NCI-H748 (cell line): Measurements from ENCODE around the gene KSR1.

Experiments
- DNase-seq: peaks from one replicate; lab custom pipeline; 2025; ENCODE audit not compliant: unreplicated experiment; lab: John Stamatoyannopoulos, UW

The KSR1 gene

DNA sequence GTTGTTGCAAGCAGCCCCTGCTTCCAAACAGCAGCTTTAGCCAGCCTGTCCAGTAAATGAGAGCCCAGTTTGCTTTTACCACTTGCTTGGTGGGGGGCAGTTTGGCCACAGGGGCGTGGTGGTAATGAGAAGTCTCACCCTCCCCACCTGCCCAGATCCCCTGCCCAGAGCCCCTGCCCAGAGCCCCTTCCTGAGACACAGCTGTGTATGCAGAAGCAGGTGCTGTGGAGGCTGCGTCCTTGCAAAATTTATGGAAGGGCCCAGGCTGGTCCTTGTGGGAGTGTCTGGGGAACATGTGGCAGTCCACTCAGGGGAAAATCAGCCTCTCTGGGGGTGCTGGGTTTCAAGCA lies 147.1 kb downstream of the KSR1 start:
- no peak for DNase-seq

DNA sequence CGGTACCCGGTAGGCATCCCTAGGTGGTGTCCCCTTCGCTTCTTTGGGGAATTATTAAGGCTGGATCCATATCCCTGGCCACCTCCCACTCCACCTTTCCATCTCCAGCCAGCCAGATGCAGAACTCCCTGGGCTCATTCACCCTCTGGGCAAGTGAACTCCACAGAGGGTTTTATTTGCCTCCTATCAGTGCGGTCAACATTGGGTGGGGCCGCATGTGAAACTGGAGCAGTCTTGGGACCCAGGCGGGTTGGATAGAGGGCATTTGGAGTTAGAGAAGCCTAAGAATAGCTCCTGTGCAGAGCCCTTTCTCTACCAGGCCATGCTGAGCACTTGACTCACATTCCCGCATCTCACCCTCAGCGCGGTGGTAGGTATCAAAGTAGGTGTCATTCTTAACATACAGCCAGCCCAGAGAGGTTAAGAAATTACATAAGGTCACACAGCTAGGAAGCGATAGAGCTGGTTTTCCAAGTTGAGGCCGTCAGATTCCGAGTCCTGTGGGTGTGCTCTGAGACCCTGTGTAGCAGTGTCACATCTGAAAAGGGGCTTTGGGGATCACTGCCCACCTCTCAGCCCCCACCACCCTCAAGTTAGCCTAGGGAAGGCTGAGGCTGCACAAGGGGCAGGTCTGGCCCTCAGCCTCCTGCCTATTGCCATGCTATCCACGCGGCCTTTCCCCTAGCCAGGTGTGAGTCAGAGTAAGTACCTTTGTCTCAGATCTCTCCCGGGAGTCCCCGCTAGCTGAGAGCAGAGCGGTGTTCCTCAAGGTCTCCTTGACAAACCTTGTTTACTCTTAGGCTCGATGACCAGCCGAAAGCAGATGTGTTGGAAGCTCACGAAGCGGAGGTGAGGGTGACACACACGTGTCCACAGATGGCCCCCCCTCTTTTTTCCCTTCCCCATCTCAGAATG lies 147.9 kb downstream of the KSR1 start:
- DNase-seq = no peak

DNA sequence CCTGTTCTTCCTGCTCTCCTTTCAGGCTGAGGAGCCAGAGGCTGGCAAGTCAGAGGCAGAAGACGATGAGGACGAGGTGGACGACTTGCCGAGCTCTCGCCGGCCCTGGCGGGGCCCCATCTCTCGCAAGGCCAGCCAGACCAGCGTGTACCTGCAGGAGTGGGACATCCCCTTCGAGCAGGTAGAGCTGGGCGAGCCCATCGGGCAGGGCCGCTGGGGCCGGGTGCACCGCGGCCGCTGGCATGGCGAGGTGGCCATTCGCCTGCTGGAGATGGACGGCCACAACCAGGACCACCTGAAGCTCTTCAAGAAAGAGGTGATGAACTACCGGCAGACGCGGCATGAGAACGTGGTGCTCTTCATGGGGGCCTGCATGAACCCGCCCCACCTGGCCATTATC lies 149.2 kb downstream of the KSR1 start:
- DNase-seq = no peak

DNA sequence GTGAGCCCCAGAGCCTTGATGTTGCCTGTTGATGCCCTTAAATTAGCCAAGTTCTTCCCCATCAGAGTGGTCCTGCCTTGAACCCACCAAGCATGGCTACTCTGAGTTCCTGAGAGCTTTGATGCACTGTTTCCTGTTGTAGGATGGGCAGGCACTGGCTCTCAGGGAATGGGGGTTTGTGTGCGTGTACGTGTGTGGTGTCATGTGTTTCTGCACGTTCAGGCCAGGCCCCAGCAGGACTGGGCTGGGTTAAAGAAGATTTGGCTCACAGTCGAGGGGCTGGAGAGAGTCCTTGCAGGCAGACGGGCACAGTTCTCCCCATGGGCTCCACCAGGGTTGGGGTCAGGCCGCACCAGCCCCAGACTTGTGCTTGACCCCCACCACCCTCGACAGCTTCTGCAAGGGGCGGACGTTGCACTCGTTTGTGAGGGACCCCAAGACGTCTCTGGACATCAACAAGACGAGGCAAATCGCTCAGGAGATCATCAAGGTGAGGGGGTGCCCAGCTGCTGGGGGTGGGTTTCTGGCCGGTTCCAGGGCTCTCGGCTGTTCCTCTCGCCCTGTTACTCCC lies 151.4 kb downstream of the KSR1 start:
- DNase-seq = no peak

DNA sequence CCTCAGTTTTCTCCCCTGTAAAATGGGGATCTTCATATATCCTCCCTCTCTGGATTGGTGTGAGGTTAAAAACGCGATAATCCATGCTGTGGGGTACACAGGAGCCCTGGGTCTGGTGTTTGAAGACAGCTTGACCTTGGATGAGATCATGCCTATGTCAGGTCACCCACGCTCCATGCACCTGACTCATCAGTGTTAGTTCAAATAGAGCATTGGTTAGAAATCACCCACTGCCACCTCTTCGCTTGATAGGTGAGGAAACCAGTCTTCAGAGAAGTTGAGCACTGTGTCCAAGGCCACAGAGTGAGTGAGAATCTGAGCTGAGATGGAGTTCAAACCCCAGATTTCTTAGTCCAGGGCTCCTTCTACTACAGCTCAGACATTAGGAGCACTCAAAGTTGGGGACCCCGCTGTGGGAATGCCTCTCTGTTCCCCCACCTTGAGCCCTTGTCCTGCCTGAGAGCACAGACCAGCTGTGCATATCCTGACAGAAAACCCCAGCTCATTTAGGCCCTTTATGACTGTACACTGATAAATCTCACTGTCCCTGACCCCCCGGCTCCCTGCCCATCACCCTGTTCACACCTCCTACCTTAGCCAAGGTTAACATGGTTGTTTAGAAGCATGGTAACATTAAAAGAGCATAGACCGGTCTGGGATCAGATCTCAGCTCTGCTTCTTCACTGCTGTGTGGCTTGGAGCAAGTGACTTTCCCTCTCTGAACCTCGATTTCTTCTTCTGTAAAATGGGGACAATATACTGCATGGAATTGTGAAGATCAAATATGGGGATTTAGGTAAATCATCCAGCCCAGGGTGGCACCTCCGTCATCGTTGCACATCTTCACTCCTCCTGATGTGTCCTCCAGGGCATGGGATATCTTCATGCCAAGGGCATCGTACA lies 152.3 kb downstream of the KSR1 start:
- no peak for DNase-seq

DNA sequence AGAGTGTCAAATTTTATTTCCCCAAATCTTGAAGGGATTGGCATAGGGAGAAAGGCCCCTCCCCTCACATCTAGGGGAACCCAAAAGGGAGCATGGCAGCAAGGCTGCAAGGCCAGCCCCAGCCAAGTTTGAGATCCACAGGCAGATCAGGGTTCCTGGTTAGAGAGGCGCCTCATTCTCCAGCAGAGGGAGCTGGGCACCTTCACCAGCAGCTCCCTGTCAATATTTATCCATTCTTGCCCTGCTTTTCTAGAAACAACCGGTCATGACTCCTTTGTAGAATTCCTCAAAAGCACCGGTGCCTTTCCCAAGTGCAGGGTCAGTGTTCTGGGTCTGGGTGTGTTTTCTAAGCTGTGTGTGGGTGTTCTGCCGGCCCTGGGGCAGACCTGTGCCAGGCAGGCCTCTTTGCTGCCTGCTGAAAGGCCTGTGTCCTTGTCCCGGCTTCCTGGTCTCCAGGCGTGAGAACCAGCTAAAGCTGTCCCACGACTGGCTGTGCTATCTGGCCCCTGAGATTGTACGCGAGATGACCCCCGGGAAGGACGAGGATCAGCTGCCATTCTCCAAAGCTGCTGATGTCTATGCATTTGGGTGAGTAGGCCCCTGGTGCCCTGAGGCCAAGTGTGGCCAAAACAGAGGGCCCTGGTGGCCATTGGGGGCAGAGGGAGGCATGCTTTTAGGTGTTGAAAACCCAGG lies 153.5 kb downstream of the KSR1 start:
- DNase-seq = no peak

DNA sequence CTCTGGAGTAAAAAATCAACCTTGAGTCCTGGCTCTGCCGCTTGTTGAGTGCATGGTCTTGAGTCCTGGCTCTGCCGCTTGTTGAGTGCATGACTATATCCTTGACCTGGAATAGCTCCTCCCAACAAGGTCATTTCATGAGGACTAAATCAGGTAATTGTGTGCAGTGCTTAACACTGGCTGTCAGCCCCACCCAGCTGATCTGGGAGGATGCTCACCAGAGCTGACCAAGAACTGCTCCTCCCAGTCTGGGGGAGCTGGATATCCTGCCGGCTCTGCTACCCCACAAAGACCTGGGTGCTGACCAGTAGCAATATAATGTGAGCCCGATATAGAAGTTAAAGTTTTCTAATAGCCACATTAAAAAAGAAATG lies 154.0 kb downstream of the KSR1 start:
- DNase-seq = no peak

DNA sequence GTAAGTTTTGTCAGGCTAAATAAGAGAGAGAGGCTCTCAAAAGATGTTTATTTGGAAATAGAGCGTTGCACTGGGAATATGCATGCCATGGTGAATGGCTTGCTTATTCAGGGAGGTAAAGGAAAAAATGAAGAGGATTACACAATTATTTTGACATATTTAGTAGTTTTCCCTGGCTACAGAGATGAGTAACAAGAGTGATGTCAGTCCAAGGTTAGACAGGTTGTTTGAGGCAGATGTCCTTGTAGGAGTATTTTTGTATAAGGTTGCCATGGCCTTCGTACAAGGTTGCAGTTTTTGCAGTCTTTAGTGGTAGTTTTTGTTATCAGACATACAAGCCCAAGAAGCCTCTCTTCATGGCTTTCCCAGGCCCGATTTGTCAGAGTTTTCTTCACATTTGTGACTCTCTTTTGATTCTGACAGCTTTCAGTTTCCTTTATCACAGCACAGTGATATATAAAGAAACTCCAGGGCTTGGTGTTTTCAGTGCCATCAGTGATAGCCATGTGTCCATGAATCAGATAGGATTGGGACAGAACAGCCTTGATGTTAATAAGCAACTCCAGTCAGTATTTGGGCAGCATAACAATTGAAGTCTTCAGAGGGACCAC lies 156.0 kb downstream of the KSR1 start:
- DNase-seq = no peak

DNA sequence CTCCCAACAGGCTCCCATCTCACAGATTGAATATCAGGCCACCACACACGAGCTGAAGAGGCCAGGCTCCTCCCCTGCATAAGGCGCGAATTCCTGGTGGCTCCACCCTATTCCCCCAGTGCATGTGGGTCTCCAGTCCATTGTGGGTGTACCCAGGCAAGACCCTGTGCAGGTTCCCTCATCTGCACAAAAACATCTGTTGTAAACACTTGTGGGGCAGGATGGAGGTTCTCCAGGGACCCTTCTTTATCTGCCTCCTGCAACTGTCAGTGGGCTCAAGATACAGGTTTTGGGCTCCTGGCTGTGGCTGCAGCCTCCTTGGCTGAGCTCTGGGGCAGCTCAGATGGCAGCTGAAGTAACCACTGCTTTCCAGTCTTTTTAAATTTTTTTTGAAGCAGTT lies 157.2 kb downstream of the KSR1 start:
- DNase-seq = no peak

DNA sequence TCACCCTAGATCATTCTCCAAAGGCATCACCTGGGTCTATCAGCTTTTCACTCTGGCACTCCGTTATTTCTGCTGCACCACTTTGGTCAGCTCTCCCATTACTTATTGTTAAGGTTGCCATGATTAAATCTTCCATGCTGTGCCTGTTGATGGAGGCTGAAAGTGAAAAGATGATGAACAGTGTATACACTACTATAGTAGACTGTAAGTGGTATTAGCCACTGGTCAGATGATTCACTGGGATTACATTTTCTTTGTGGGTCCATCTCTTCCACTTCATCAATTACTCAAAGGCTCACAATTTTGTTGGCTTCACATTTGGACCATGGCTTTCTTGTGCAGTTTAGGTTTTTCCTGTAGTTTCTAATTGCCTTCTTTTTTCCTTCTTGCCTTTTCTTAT lies 158.9 kb downstream of the KSR1 start:
- no peak for DNase-seq

DNA sequence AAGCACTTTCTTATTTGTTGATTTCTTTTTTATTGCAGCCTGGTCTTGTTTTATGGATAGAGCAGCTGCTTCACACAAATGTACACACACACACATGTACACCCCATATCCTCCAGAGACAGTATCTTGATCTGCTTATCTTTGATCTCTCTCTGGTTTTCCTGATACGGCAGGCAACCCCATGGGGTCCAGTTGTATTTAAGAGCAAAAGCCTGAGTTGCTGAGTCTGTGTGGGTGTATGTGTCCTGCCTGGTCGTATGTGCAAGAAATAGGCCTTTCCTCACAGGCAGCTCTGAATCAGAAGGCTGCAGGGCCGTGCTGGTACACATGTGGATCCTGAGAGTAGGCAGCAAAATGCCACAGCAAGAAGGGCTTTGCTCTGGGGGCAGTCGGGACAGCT lies 160.2 kb downstream of the KSR1 start:
- no peak for DNase-seq

DNA sequence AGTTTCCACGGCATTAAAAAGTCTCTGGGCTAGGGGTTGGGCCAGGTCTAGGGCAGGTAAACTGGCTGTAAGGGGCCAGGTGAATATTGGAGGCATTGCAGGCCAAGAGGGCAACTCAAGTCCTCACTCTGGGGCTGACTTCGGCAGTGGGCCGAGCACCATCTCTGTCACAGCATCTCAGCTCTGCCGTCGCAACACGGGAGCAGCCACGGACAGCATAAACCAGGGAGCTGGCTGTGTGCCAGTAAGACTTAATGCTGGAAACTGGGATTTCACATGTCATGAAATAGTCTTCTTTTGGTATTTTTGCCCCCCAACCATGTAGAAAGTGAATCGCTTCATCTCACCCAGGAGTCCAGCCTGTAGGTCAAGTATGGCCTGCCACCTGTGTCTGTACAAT lies 162.2 kb downstream of the KSR1 start:
- DNase-seq = no peak

DNA sequence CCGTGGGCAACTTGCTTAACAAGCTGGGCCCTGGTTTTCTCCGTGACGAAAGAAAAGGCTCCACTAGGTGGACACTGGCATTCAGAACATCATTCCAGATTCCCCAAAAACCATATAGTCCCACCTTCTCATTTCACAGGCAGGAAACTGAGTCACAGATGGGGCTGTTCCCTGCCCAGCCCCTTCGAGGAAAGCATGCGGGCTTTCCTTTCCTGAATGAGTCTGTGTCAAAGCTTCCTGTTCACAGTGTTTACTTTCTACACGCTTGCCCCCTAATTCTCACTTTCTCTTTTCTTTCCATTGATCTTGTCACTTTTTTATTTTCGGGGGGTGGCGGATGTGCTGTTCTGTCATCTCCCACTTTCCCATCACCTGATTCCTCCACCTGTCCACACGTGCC lies 164.5 kb downstream of the KSR1 start:
- no peak for DNase-seq

DNA sequence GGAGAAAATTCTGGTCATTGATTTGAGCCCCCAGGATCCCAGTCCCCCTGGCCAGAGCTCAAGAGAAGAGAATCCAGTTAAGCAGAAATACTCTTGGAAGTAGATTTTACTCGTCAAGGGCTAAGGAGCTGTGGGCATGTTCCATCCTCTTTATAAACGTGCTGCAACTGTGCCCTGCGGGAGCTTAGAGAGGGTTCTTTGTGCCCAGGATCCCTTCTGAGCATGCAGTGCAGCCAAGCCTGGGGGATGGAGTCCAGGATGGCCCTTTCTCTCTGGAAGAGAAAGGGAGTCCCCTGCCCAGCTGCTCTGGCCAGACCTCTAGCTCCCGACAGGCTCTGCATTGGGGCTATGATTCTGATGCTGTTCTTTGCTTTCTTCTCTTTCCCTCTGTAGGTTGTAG lies 165.3 kb downstream of the KSR1 start:
- DNase-seq = no peak

DNA sequence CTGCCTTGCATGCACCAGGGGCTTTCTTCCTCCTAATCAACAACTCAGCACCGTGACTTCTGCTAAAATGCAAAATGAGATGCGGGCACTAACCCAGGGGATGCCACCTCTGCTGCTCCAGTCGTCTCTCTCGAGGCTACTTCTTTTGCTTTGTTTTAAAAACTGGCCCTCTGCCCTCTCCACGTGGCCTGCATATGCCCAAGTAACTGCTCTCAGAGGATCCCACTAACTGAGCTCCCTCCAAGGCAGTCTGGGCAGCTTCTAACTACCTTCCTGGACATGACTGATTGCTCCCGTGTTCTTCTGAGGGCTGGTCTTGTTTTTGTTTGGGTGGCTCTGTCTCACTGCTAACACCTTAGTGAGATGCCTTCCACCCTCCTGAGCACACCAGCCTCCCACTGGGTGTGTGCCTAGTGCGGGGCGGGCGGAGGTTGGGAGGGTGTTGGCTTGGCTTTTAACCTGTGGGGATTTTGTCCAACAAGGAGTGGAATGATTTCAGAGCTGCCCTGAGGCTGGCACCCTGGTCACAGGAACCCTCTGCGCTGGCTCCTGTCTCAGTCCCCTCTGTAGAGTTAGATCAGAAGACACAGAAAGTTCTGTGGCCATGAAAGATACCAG lies 165.8 kb downstream of the KSR1 start:
- no peak for DNase-seq

DNA sequence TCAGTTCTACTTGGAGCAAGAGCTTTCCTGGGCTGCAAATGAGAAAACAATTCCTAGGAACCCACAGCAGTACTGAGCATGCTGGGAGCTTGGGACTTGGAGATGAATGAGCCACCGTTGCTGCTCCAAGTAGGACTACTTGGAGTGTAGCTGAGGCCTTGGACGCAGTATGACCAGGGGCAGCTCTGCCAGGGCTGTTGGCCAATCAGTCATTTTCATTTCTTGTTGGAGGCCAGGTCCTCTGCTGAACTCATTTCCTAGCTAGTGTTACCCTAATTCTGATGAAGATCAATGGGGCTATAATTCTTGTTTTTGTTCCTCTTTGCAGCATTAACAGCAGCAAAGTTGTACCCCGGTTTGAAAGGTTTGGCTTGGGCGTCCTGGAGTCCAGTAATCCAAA lies 166.7 kb downstream of the KSR1 start:
- DNase-seq = no peak

DNA sequence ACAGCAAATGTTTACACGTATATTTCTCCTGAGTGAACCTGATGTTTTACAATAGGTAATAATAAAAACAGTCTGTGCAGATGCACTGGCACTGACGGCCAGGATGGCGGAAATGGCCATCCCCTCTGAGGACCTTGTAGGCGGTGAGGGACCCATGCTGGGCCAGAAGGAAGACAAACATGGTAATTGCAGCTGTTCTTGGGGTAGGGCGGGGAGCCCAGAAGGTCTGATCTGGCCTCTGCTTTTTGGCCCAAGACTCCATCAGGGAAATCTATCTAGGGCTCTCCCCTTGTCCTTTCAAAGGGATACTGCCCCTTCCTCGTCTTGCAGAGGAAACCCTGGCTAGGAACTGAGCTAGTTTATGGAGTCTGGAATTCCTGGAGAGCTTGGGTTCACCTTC lies 167.4 kb downstream of the KSR1 start:
- peak; percentile 19 for DNase-seq

DNA sequence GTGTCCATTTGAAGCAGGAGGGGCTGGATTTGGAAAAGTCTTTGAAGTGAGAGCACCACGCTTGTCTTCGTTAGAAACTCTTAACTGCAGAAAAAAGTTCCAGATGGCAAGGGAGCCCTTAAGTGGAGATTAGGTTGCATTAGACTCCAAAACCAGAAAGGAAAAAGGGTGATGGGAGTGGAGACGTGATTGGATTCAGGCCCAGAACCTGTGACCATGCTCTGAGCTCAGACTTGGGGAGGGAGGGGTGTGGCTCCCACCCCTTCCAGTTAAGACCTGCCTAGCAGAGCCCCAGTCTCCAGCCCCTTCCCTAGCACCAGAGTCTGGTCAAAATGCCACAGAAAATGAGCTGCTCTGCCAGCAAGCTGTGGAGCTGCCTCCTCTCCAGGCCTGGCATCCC lies 168.3 kb downstream of the KSR1 start:
- no peak for DNase-seq

DNA sequence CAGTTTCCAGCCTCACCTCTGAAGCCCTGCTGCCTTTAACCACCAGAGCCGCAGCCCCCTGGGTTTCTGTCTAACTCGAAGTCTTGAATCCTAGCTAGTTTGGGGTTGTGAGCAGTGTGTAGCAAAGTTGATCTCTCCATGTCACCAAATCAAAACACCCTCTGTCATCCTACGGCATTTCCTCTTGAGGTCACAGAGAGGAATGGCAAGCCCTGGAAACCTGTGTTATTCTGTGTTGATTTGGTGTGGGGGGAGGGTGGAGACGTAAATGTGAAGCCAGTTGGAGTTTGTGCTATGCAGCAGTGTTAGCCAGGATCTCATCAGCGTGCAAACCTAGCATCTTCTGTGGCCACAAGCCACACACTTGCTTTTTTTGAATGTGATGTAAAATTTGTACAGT lies 169.6 kb downstream of the KSR1 start:
- DNase-seq = no peak

DNA sequence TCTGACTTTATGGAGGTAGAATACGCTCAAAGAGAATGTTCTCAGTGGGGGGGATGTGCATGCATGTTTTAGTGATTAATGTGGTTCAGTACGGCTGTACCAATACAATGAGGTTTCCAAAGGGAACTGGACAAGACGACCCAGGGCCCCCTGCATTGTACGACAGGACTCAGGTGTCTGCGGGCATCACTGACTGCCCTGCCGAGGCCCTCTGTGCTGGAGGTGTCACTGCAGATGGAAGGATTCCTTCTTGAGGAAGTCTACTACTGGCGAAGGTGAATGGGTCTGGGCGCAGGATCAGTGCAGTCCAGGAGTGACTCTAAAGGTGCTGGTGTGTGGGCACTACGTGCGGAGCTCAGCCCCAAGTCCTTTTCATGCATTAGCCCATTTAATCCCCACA lies 171.3 kb downstream of the KSR1 start:
- no peak for DNase-seq

DNA sequence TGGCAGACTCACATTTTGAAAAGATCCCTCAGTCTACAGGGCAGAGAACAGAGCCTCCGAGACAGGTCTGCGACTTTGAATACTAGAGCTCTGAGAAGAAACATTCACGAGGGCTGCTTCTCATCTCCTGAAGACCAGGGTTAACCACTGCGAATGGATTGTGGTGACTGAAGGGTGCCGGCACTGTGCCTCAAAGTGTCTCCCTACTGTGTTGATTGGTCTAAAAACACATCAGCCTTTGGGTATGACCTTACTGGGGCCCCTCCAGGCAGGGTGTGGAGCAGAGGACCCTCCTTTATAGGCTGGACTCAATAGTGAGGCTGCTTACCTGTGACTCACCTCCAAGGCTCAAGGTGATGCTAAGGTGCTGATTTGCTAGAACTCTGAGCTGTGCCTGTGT lies 172.1 kb downstream of the KSR1 start:
- DNase-seq = no peak
